ENCODE measurements around the gene STAT3. TPM values are rescaled to one million over a fixed set of nuclear protein-coding genes. Genes with fewer than 3 reads are reported as not detected.

The STAT3 gene
- total RNA-seq, 4 donors from 2014 or later = 178 to 219 (median 191) TPM

GRCh38 chr17:42283241-42284023 lies 104.8 kb downstream of the STAT3 start:
- Histone ChIP-seq H3K27me3 (no peaks in the 10 kb centered on the region), H3K27ac (no peak overlapping the region), H3K36me3 (no peaks in the 10 kb centered on the region), H3K4me1 (peaks cover 0 to 20% (median 5%) of the 10 kb centered on the region in 4 donors), H3K9me3 (no peaks in the 10 kb centered on the region), H3K4me3 (no peak overlapping the region)
- TF ChIP-seq POLR2A (IDR thresholded peaks at IDR 0.05) = no peak
- no peak for TF ChIP-seq CTCF (IDR thresholded peaks at IDR 0.05)
- peak in 1 of 3 donors; percentile 33 for DNase-seq

GRCh38 chr17:42282478-42283080 lies 105.7 kb downstream of the STAT3 start:
- DNase-seq = peak in 1 of 3 donors; percentile 35
- Histone ChIP-seq H3K4me1 (peaks cover 0 to 18% (median 5%) of the 10 kb centered on the region in 4 donors), H3K27me3 (no peaks in the 10 kb centered on the region), H3K9me3 (no peaks in the 10 kb centered on the region), H3K36me3 (no peaks in the 10 kb centered on the region), H3K4me3 (no peak overlapping the region), H3K27ac (no peak overlapping the region)
- TF ChIP-seq CTCF (IDR thresholded peaks at IDR 0.05) (no peak), POLR2A (IDR thresholded peaks at IDR 0.05) (no peak)

GRCh38 chr17:42281571-42282096 lies 106.6 kb downstream of the STAT3 start:
- H3K36me3 ChIP-seq = no peaks in the 10 kb centered on the region
- peak in 1 of 3 donors; percentile 44 for DNase-seq
- TF ChIP-seq CTCF (IDR thresholded peaks at IDR 0.05) = no peak
- TF ChIP-seq POLR2A (IDR thresholded peaks at IDR 0.05) = no peak
- no peak overlapping the region for H3K4me3 ChIP-seq
- no peaks in the 10 kb centered on the region for H3K9me3 ChIP-seq
- H3K27ac ChIP-seq = no peak overlapping the region
- peaks cover 0 to 15% (median 6%) of the 10 kb centered on the region in 4 donors for H3K4me1 ChIP-seq
- no peaks in the 10 kb centered on the region for H3K27me3 ChIP-seq

GRCh38 chr17:42279776-42280630 lies 108.2 kb downstream of the STAT3 start:
- H3K36me3 ChIP-seq = no peaks in the 10 kb centered on the region
- H3K4me1 ChIP-seq = peaks cover 0 to 8% (median 4%) of the 10 kb centered on the region in 4 donors
- no peak overlapping the region for H3K27ac ChIP-seq
- peak in 1 of 3 donors; percentile 34 for DNase-seq
- no peaks in the 10 kb centered on the region for H3K9me3 ChIP-seq
- no peaks in the 10 kb centered on the region for H3K27me3 ChIP-seq
- TF ChIP-seq CTCF (IDR thresholded peaks at IDR 0.05) (no peak), POLR2A (IDR thresholded peaks at IDR 0.05) (no peak)
- no peak overlapping the region for H3K4me3 ChIP-seq

GRCh38 chr17:42277342-42277712 lies 110.9 kb downstream of the STAT3 start:
- H3K27me3 ChIP-seq = no peaks in the 10 kb centered on the region
- H3K36me3 ChIP-seq = no peaks in the 10 kb centered on the region
- peak overlapping the region; percentile 87 to 94 (median 94) for H3K27ac ChIP-seq
- no peaks in the 10 kb centered on the region for H3K9me3 ChIP-seq
- no peak for TF ChIP-seq POLR2A (IDR thresholded peaks at IDR 0.05)
- TF ChIP-seq CTCF (IDR thresholded peaks at IDR 0.05) = no peak
- peak in 1 of 3 donors; percentile 47 for DNase-seq
- peaks cover 0 to 26% (median 4%) of the 10 kb centered on the region in 4 donors for H3K4me1 ChIP-seq
- H3K4me3 ChIP-seq = no peak overlapping the region
